ENCODE data around the gene TWF1. TPM values are rescaled to one million over a fixed set of nuclear protein-coding genes. Genes with fewer than 3 reads are reported as not detected.

TWF1 gene
- total RNA-seq (2014; rRNA removed; shearing (Covaris generic)) = 136 and 146 TPM in 2 replicates

GRCh38 chr12:43805860-43806736, at the start of gene TWF1:
Gene TWF1, minus strand, starts transcription at chr12:43806317. Its CDS starts 72 bp downstream, at chr12:43806245.

GRCh38 chr12:43835656-43836474, 29.7 kb upstream of the TWF1 start, which contains the start of gene TMEM117:
Gene TMEM117, plus strand, starts transcription at chr12:43836081.

GRCh38 chr12:43758728-43759563, 47.2 kb downstream of the TWF1 start, which contains the start of the genes IRAK4 and PUS7L:
Gene IRAK4, plus strand, starts transcription at chr12:43758951. Its CDS starts 9,161 bp downstream, at chr12:43768112.
Gene PUS7L, minus strand, starts transcription at chr12:43758790. Its CDS starts 3,545 bp downstream, at chr12:43755245.

Other genes starting within 250 kb of the TWF1 start
- 7.5 and 14.2 TPM in 2 replicates for gene PUS7L, start 47.5 kb downstream of the TWF1 start, total RNA-seq (2014; rRNA removed; shearing (Covaris generic))
- gene IRAK4, start 47.4 kb downstream of the TWF1 start, total RNA-seq (2014; rRNA removed; shearing (Covaris generic)) = 6.1 and 7.2 TPM in 2 replicates
- 6.2 and 7.6 TPM in 2 replicates for gene TMEM117, start 29.8 kb upstream of the TWF1 start, total RNA-seq (2014; rRNA removed; shearing (Covaris generic))